ENCODE results near the gene CEP63. TPM values are rescaled to one million over a fixed set of nuclear protein-coding genes. Genes with fewer than 3 reads are reported as not detected.

CEP63 gene
- polyA plus RNA-seq, 1 experiment = 16.3 TPM

DNA sequence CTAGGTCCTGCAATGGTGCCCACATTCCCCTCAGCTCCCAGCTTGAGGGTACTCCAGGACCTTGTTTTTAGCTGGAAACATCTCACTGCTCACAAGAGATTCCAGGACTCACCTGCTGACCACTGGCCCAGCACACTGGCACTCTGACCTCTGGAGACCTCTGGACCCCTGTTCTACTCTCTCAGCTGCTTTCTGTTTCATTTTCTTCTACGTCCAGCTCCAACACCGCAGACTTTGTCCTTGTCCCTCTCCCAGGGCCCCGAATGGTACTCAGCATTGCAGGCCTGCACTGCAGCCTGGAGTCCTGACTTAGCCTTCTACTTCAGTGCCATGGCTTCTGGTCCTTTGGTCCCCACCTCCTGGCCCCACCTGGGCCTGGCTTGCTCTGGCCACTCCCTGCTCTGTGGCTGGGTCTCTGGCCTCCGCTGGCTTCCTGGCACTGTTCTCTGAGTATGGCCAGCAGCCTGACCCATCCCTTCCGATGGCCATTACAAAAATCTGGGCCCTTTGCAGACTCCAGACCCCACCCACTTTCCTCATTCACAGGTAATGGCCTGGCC, 137.0 kb downstream of the CEP63 start:
- H3K27me3 ChIP-seq (ENCODE audit: control insufficient read depth, insufficient read depth, low read length) = no peaks in the 10 kb centered on the region
- H3K9me3 ChIP-seq (ENCODE audit: control insufficient read depth, insufficient read depth, low read length) = no peaks in the 10 kb centered on the region
- TF ChIP-seq, protein P1, sequence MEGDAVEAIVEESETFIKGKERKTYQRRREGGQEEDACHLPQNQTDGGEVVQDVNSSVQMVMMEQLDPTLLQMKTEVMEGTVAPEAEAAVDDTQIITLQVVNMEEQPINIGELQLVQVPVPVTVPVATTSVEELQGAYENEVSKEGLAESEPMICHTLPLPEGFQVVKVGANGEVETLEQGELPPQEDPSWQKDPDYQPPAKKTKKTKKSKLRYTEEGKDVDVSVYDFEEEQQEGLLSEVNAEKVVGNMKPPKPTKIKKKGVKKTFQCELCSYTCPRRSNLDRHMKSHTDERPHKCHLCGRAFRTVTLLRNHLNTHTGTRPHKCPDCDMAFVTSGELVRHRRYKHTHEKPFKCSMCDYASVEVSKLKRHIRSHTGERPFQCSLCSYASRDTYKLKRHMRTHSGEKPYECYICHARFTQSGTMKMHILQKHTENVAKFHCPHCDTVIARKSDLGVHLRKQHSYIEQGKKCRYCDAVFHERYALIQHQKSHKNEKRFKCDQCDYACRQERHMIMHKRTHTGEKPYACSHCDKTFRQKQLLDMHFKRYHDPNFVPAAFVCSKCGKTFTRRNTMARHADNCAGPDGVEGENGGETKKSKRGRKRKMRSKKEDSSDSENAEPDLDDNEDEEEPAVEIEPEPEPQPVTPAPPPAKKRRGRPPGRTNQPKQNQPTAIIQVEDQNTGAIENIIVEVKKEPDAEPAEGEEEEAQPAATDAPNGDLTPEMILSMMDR (IDR thresholded peaks at IDR 0.05; ENCODE audit: low read depth, low read length) = no peak
- POLR2A ChIA-PET = no interaction called here
- DNase-seq (ENCODE audit: low read depth, low spot score) = no peak
- H3K27ac ChIP-seq (ENCODE audit: low read depth, low read length) = no peak overlapping the region
- no peak overlapping the region for H3K4me3 ChIP-seq (ENCODE audit: low read depth, low read length)
- CTCF ChIA-PET = interaction anchor here (7.2 kb wide), 1 partner anchor 21 kb away, joined by 38 read pairs; no protein-coding TSS in a partner anchor

DNA sequence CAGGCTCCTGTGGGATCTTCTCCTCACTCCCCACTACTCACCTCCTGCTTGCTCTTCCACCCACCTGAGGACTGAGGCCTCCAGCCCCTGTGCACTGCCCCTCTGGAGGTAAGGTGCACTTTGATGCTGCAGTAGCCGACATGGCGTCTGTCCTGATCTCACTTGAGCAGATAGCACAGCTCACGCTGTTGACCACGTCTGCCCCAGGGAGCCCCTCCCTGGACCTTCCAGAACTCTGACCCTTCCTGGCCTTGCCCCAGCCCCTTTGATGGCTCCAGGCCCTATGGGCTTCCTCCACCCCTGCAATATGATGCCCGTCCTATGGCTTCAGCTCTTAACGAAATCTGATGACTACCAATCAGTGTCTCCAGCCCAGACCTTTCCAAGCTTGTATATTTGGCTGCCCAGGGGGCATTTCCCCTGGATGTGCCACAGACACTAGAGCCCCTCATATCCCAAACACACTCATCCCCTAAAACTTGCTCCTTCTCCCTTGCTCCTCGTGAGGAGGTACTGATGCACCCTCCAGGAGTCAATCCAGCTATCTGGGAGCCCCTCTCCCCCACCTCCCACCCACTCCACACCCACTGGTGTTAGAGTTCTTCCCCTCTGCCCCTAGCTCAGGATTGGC, 137.9 kb downstream of the CEP63 start:
- H3K4me3 ChIP-seq (ENCODE audit: low read depth, low read length) = no peak overlapping the region
- TF ChIP-seq, protein P1 (IDR thresholded peaks at IDR 0.05; ENCODE audit: low read depth, low read length) = no peak
- no peak for DNase-seq (ENCODE audit: low read depth, low spot score)
- ChIA-PET CTCF (interaction anchor here (7.2 kb wide), 1 partner anchor 22 kb away, joined by 38 read pairs; no protein-coding TSS in a partner anchor), POLR2A (no interaction called here)
- H3K27ac ChIP-seq (ENCODE audit: low read depth, low read length) = no peak overlapping the region
- H3K9me3 ChIP-seq (ENCODE audit: control insufficient read depth, insufficient read depth, low read length) = no peaks in the 10 kb centered on the region
- H3K27me3 ChIP-seq (ENCODE audit: control insufficient read depth, insufficient read depth, low read length) = no peaks in the 10 kb centered on the region

Other genes starting within 250 kb of the CEP63 start
- gene RYK, start 235.2 kb upstream of the CEP63 start, polyA plus RNA-seq (2011; rRNA removed) = 67.6 and 74.5 TPM in 2 replicates
- 74.5 and 78.9 TPM in 2 replicates for gene AMOTL2, start 111.6 kb upstream of the CEP63 start, polyA plus RNA-seq (2011; rRNA removed)
- gene ANAPC13, start 72 bp upstream of the CEP63 start, polyA plus RNA-seq (2011; rRNA removed) = 122 and 176 TPM in 2 replicates
- 0.04 and 0.09 TPM in 2 replicates for gene KY, start 165.0 kb downstream of the CEP63 start, polyA plus RNA-seq (2011; rRNA removed)